DMS114 treated with DMSO at 0.1 percent for 48 hours (cell line): ENCODE data around the gene ACADSB.

Experiments
- DNase-seq: peaks from one replicate; lab custom pipeline; 2025; ENCODE audit not compliant: unreplicated experiment; lab: John Stamatoyannopoulos, UW

The ACADSB gene

DNA sequence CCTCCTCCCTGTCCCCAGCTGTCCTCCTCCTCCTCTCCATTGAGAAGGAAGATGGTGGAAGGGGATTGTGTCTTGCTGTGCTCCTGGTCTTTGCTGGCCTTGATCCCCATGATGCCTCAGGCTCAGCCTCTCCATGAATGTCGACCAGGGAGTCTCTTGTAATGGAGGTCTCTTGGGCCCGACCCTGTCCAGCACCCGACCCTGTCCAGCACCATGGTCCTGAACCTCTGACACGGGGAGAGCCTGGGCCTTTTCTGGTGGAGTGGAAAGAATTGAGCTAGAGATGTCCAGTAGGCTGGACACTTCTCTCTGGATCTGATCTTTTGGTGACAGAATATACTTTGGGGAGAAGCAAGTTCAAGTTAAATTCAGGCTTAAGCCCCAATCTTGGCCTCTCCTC, 84.7 kb downstream of the ACADSB start:
- no peak for DNase-seq

GRCh38 chr10:123096452-123096851, 87.6 kb downstream of the ACADSB start:
- DNase-seq, result no peak

GRCh38 chr10:123097039-123097438, 88.2 kb downstream of the ACADSB start:
- no peak for DNase-seq

DNA sequence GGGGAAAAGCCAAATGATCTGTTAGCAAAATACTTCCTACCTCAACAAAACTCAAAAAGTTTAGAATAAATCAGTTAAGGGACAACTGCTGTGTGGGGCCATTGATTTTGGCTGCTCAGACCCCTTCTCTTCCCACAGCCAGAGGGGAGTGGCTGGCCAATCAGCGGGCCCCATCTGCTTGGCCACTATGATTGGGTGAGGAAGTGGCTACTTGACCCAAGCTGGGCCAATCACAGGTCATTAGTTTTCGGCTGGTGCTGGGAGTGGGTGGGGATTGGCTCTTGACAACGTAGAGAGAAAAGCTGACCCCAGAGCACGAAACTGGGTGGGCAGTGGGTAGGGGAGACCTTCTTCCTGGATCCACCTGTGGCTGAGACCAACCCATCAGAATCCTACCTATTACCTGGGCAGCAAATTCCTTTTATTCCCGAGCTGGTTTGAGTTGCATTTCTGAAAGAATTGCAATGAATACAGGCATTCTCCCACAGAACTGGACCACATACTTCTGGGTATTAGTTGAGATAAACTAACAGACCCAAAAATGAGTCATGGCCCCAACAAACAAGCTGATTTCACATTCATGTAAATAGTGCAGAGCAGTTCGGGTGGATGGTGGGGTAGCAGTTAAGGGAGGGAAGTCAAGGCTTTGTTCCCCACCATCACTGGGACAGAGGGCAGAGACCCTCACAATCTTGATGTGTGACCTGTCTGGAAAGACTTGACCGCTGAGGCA, 91.4 kb downstream of the ACADSB start:
- DNase-seq, result no peak

- DNase-seq, result no peak
Measured at GRCh38 chr10:123101872-123102271, 93.1 kb downstream of the ACADSB start.

DNA sequence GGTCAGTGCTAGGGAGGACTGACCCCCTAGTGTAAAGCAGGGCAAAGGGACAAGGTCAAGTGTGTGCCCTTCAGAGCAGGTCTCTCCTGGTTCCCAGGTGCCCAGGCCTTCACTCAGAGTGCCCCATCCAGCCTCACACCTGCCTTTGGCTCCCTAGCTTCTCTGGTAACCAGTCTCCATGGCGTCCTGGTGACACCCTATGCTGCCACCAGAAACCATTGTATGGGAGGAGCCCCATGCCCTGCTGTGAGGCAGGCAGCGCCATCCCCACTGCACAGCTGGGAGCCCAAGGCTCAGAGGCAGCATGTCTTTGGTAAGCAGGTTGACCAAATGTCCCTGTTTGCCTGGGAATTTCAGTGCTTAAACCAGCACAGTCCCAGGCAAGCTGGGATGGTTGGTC, 93.9 kb downstream of the ACADSB start:
- no peak for DNase-seq

DNA sequence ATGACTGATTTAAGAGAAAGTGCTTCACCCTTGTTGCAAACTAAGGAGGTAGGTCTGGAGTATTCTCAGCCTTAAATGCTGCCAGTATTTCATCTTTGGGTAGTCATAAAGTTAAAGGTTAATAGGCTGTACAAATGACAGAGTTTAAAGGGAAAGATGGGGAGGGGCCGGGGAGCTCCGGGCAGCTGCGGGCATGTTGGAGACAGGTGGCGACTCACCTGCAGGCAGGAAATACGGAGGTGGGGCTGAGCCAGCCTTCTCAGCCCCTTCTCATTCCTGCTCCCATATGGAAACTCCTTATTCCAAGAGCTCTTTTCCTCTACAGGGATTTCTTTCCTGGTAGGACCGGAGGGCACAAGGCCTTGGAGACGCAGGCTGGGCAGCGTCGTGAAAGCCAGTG, 95.1 kb downstream of the ACADSB start:
- DNase-seq, result no peak
